Ishikawa (cell line): ENCODE measurements around the gene MEF2C.

Experiments used
- CEBPB ChIP-seq: IDR thresholded peaks from 2 replicates; pipeline ENCODE4 v1.6.1; 2012
- CREB1 ChIP-seq: IDR thresholded peaks from 2 replicates; pipeline ENCODE4 v1.6.1; 2012; ENCODE audit warnings: low read depth
- EGR1 ChIP-seq: IDR thresholded peaks from 2 replicates; pipeline ENCODE4 v1.6.1; 2012
- EP300 ChIP-seq: IDR thresholded peaks from 2 replicates; pipeline ENCODE4 v1.6.1; 2012; ENCODE audit warnings: borderline replicate concordance
- FOXM1 ChIP-seq: IDR thresholded peaks from 2 replicates; pipeline ENCODE4 v1.6.1; 2012; ENCODE audit warnings: low read depth, borderline replicate concordance
- NFIC ChIP-seq: IDR thresholded peaks from 2 replicates; pipeline ENCODE4 v1.6.1; 2012
- RAD21 ChIP-seq: IDR thresholded peaks from 2 replicates; pipeline ENCODE4 v1.6.1; 2012; ENCODE audit warnings: low read depth
- REST ChIP-seq: IDR thresholded peaks from 2 replicates; pipeline ENCODE4 v1.6.1; 2012; ENCODE audit warnings: low read depth, mild to moderate bottlenecking
- TAF1 ChIP-seq: IDR thresholded peaks from 2 replicates; pipeline ENCODE4 v1.6.1; 2012; ENCODE audit warnings: low read depth, mild to moderate bottlenecking
- TCF12 ChIP-seq: IDR thresholded peaks from 2 replicates; pipeline ENCODE4 v1.6.1; 2012; ENCODE audit warnings: low read depth
- YY1 ChIP-seq: IDR thresholded peaks from 2 replicates; pipeline ENCODE4 v1.6.1; 2012; ENCODE audit warnings: low read depth
- TF ChIP-seq, protein P1 (sequence below): IDR thresholded peaks from 2 replicates; pipeline ENCODE4 v1.6.1; 2012
- TF ChIP-seq, protein P2 (sequence below): IDR thresholded peaks from 2 replicates; pipeline ENCODE4 v1.6.1; 2012

GRCh38 chr5:88816195-88816594 is 66.8 kb downstream of the MEF2C start:
- TF ChIP-seq RAD21 (no peak), REST (no peak), CEBPB (no peak), TAF1 (no peak), YY1 (no peak), EGR1 (no peak), CREB1 (no peak), NFIC (no peak), EP300 (no peak), FOXM1 (no peak), TCF12 (no peak)
- TF ChIP-seq, protein P1, sequence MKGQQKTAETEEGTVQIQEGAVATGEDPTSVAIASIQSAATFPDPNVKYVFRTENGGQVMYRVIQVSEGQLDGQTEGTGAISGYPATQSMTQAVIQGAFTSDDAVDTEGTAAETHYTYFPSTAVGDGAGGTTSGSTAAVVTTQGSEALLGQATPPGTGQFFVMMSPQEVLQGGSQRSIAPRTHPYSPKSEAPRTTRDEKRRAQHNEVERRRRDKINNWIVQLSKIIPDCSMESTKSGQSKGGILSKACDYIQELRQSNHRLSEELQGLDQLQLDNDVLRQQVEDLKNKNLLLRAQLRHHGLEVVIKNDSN, result no peak
- TF ChIP-seq, protein P2, sequence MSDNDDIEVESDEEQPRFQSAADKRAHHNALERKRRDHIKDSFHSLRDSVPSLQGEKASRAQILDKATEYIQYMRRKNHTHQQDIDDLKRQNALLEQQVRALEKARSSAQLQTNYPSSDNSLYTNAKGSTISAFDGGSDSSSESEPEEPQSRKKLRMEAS, result no peak
